Measurements from ENCODE around the gene AIG1.
"Not testable (repeated sequence)": the region's sequence is repeated elsewhere in the genome, so short reads cannot be mapped to it uniquely, and the experiment has no call there.

The AIG1 gene

GRCh38 chr6:143233554-143234285, 173.0 kb downstream of the AIG1 start:
- no peak for DNase-seq (ENCODE audit: low read depth)

GRCh38 chr6:143234734-143235133, 174.0 kb downstream of the AIG1 start:
- no peak for DNase-seq (ENCODE audit: low read depth)

GRCh38 chr6:143236151-143236798, 175.6 kb downstream of the AIG1 start:
- DNase-seq (ENCODE audit: low read depth), result no peak

- no peak for DNase-seq (ENCODE audit: low read depth)
Observed at GRCh38 chr6:143238306-143238705, 177.6 kb downstream of the AIG1 start.

- DNase-seq (ENCODE audit: low read depth), result no peak
Observed at GRCh38 chr6:143241111-143241510, 180.4 kb downstream of the AIG1 start.

GRCh38 chr6:143241911-143242310, 181.2 kb downstream of the AIG1 start:
- DNase-seq (ENCODE audit: low read depth), result no peak

- DNase-seq (ENCODE audit: low read depth), result no peak
Observed at GRCh38 chr6:143243786-143244185, 183.1 kb downstream of the AIG1 start.

- no peak for DNase-seq (ENCODE audit: low read depth)
Observed at GRCh38 chr6:143245656-143246055, 185.0 kb downstream of the AIG1 start.

GRCh38 chr6:143246166-143246775, 185.6 kb downstream of the AIG1 start:
- DNase-seq (ENCODE audit: low read depth), result not testable (repeated sequence)

GRCh38 chr6:143247586-143247985, 186.9 kb downstream of the AIG1 start:
- no peak for DNase-seq (ENCODE audit: low read depth)

GRCh38 chr6:143248359-143248758, 187.7 kb downstream of the AIG1 start:
- peak; percentile 6 for DNase-seq (ENCODE audit: low read depth)

GRCh38 chr6:143251288-143251687, 190.6 kb downstream of the AIG1 start:
- DNase-seq (ENCODE audit: low read depth), result no peak

GRCh38 chr6:143252961-143253360, 192.3 kb downstream of the AIG1 start:
- no peak for DNase-seq (ENCODE audit: low read depth)

GRCh38 chr6:143253586-143253985, 192.9 kb downstream of the AIG1 start:
- no peak for DNase-seq (ENCODE audit: low read depth)

- no peak for DNase-seq (ENCODE audit: low read depth)
Observed at GRCh38 chr6:143258945-143259344, 198.3 kb downstream of the AIG1 start.

- DNase-seq (ENCODE audit: low read depth), result no peak
Observed at GRCh38 chr6:143260857-143261256, 200.2 kb downstream of the AIG1 start.

- DNase-seq (ENCODE audit: low read depth), result no peak
Observed at GRCh38 chr6:143261899-143262436, 201.3 kb downstream of the AIG1 start.

GRCh38 chr6:143262859-143263258, 202.2 kb downstream of the AIG1 start:
- DNase-seq (ENCODE audit: low read depth), result no peak

- DNase-seq (ENCODE audit: low read depth), result no peak
Observed at GRCh38 chr6:143264379-143264778, 203.7 kb downstream of the AIG1 start.

GRCh38 chr6:143264986-143265764, 204.5 kb downstream of the AIG1 start:
- no peak for DNase-seq (ENCODE audit: low read depth)

GRCh38 chr6:143267760-143268159, 207.1 kb downstream of the AIG1 start:
- DNase-seq (ENCODE audit: low read depth), result no peak

- DNase-seq (ENCODE audit: low read depth), result no peak
Observed at GRCh38 chr6:143268439-143268838, 207.8 kb downstream of the AIG1 start.

Measured in stimulated activated CD8-positive, alpha-beta memory T cell treated with anti-CD3 and anti-CD28 coated beads, Interleukin-4, amount 100 ng/mL, for 24 hours (primary cell).